HS-5 (cell line): ENCODE data around the gene MTG1.
"Not testable (repeated sequence)": the region's sequence is repeated elsewhere in the genome, so short reads cannot be mapped to it uniquely, and the experiment has no call there.

Experiments
- DNase-seq: peaks from one replicate; pipeline ENCODE4 v3.0.0-alpha.2; 2012; ENCODE audit warnings: low read depth

Gene MTG1

GRCh38 chr10:133466683-133467275 is 72.8 kb downstream of the MTG1 start:
- no peak for DNase-seq

- no peak for DNase-seq
Observed at GRCh38 chr10:133467286-133467911, 73.4 kb downstream of the MTG1 start.

GRCh38 chr10:133469205-133469604 is 75.2 kb downstream of the MTG1 start:
- not testable (repeated sequence) for DNase-seq

GRCh38 chr10:133471300-133472109 is 77.5 kb downstream of the MTG1 start:
- DNase-seq: no peak
